LNCAP (cell line): ENCODE data around the gene B4GALT2.

Source experiments
- TF ChIP-seq, protein P1 (sequence below): fragments of 450-650 bp; IDR thresholded peaks from 2 replicates; pipeline ENCODE4 v1.5.1; 2017; ENCODE audit warnings: mild to moderate bottlenecking

Gene B4GALT2

GRCh38 chr1:43979528-43980254 is 681 bp downstream of the B4GALT2 start:
- TF ChIP-seq, protein P1, sequence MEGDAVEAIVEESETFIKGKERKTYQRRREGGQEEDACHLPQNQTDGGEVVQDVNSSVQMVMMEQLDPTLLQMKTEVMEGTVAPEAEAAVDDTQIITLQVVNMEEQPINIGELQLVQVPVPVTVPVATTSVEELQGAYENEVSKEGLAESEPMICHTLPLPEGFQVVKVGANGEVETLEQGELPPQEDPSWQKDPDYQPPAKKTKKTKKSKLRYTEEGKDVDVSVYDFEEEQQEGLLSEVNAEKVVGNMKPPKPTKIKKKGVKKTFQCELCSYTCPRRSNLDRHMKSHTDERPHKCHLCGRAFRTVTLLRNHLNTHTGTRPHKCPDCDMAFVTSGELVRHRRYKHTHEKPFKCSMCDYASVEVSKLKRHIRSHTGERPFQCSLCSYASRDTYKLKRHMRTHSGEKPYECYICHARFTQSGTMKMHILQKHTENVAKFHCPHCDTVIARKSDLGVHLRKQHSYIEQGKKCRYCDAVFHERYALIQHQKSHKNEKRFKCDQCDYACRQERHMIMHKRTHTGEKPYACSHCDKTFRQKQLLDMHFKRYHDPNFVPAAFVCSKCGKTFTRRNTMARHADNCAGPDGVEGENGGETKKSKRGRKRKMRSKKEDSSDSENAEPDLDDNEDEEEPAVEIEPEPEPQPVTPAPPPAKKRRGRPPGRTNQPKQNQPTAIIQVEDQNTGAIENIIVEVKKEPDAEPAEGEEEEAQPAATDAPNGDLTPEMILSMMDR = no peak

- TF ChIP-seq, protein P1 = no peak
Observed at GRCh38 chr1:43980255-43981134, 1.5 kb downstream of the B4GALT2 start.

DNA sequence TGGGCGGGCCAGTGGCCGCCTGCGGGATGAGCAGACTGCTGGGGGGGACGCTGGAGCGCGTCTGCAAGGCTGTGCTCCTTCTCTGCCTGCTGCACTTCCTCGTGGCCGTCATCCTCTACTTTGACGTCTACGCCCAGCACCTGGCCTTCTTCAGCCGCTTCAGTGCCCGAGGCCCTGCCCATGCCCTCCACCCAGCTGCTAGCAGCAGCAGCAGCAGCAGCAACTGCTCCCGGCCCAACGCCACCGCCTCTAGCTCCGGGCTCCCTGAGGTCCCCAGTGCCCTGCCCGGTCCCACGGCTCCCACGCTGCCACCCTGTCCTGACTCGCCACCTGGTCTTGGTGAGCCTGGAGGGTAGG is 2.1 kb downstream of the B4GALT2 start:
- TF ChIP-seq, protein P1 = no peak

DNA sequence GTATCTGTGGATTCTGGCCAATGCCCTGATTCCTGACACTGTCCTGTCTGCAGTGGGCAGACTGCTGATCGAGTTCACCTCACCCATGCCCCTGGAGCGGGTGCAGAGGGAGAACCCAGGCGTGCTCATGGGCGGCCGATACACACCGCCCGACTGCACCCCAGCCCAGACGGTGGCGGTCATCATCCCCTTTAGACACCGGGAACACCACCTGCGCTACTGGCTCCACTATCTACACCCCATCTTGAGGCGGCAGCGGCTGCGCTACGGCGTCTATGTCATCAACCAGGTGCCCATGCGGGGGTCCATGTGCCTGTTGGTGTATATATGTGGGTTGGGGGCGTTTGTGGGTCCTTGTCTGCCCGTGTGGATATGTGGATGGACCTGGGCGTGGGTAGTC is 2.6 kb downstream of the B4GALT2 start:
- TF ChIP-seq, protein P1 = no peak

DNA sequence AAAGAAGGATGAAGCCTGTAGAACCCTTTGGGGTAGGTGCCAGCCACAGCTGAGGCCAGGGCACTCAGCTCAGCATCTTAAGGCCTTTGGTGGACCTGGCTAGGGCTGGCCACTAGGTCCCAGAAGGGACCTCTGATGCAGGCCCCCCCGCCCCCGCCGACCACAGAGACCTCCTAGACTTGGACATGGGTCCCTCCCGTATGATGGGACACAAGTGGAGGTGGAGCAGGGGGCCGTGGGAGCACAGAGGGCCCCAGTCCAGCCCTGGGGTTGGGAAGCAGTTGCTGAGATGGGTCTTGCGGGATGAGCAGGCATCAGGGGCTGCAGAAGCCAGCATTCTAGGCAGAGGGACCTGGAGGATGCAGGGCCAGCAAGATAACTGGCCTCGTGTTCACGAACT is 3.2 kb downstream of the B4GALT2 start:
- TF ChIP-seq, protein P1 = no peak

DNA sequence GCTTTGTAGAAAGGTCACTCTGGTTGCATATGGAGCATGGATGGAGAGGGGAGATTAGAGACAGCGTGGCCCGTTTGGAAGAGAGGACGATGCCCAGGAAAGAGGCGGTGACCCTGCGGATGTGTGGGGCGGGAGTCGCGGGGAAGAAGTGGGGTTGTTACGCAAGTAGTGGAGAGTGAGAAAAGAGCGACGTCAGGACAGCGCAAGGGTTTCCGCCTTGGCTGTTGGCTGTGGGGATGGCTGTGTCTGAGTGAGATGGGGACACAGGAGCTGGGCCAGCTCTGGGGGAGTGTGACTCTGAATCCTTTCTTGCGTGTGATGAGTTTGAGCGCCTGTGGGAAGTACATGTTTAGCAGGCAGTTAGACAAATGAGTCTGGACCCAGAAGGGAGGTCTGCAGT is 3.8 kb downstream of the B4GALT2 start:
- TF ChIP-seq, protein P1 = no peak

- TF ChIP-seq, protein P1 = no peak
Observed at GRCh38 chr1:43983253-43983899, 4.4 kb downstream of the B4GALT2 start.
